Endodermal cell (in vitro differentiated cells): ENCODE data around the gene RABGAP1L. TPM values are rescaled to one million over a fixed set of nuclear protein-coding genes. Genes with fewer than 3 reads are reported as not detected.

Source experiments
- DNase-seq: peaks from one replicate; pipeline ENCODE4 v3.0.0-alpha.2; 2017
- H3K27ac ChIP-seq: 2 replicates; pipeline ENCODE4 v1.5.1; 2013; ENCODE audit warnings: mild to moderate bottlenecking, low read depth, low read length, moderate library complexity
- H3K27me3 ChIP-seq: 2 replicates; pipeline ENCODE4 v1.6.1; 2013; ENCODE audit warnings: mild to moderate bottlenecking, low read length, moderate library complexity; ENCODE audit not compliant: insufficient read depth, control insufficient read depth, poor library complexity, severe bottlenecking
- H3K36me3 ChIP-seq: 2 replicates; pipeline ENCODE4 v1.7.0; 2013; ENCODE audit warnings: mild to moderate bottlenecking, low read length, moderate library complexity; ENCODE audit not compliant: control insufficient read depth, insufficient read depth
- H3K4me1 ChIP-seq: one replicate; pipeline ENCODE4 v1.7.0; 2013; ENCODE audit warnings: low read length; ENCODE audit not compliant: control insufficient read depth, insufficient read depth
- H3K4me3 ChIP-seq: 2 replicates; pipeline ENCODE4 v1.5.1; 2013; ENCODE audit warnings: mild to moderate bottlenecking, low read length, moderate library complexity
- H3K9ac ChIP-seq: 2 replicates; pipeline ENCODE4 v1.6.1; 2013; ENCODE audit warnings: mild to moderate bottlenecking, low read length, moderate library complexity; ENCODE audit not compliant: poor library complexity, severe bottlenecking; ENCODE audit errors: extremely low read depth
- H3K9me3 ChIP-seq: 2 replicates; pipeline ENCODE4 v1.6.1; 2013; ENCODE audit warnings: mild to moderate bottlenecking, low read length, moderate library complexity; ENCODE audit not compliant: control insufficient read depth
- H3K27ac Mint-ChIP-seq: 2 replicates; pipeline ENCODE4 v1.8.0; 2020; ENCODE audit warnings: mixed read lengths
- H3K27me3 Mint-ChIP-seq: 2 replicates; pipeline ENCODE4 v1.8.0; 2021; ENCODE audit warnings: mild to moderate bottlenecking, mixed read lengths; ENCODE audit not compliant: insufficient read depth
- H3K36me3 Mint-ChIP-seq: 2 replicates; pipeline ENCODE4 v1.8.0; 2020; ENCODE audit warnings: low read depth, mixed read lengths
- H3K4me1 Mint-ChIP-seq: 2 replicates; pipeline ENCODE4 v1.8.0; 2020; ENCODE audit warnings: mixed read lengths
- H3K4me3 Mint-ChIP-seq: 2 replicates; pipeline ENCODE4 v1.8.0; 2020; ENCODE audit warnings: mild to moderate bottlenecking, moderate library complexity, mixed read lengths
- H3K9me3 Mint-ChIP-seq: 2 replicates; pipeline ENCODE4 v1.8.0; 2020; ENCODE audit warnings: mild to moderate bottlenecking, mixed read lengths
- CTCF ChIP-seq: fragments of 200-600 bp; sonication (generic); conservative IDR thresholded peaks from 2 replicates; pipeline ENCODE4 v1.5.0; 2021; ENCODE audit warnings: antibody characterized with exemption, mild to moderate bottlenecking
- WGBS, 2 experiments: methylation state at CpG; one replicate each; pipeline versions ENCODE4 v1.1.5 to v1.1.7; 2013; ENCODE audit warnings: missing lambda C conversion rate in 2 of 2, mixed read lengths in 1 of 2; ENCODE audit not compliant: insufficient coverage in 1 of 2, insufficient read length in 1 of 2; 5-methylcytosine and 5-hydroxymethylcytosine counted together
- total RNA-seq, 2 donors: library from RNA; stranded (reverse); fragmentation: NEBNext Ultra II Directional in 1 of 2; extraction: Animal tissue kit (Norgen Biotek cat#: 25700) in 1 of 2; gene quantifications; 2 replicates in 1 of 2; 3 replicates in 1 of 2; pipeline ENCODE4 v1.2.1, GENCODE V29; 2021

The RABGAP1L gene
- total RNA-seq, 2 donors from 2014 or later, result 32.5 to 36.9 TPM

DNA sequence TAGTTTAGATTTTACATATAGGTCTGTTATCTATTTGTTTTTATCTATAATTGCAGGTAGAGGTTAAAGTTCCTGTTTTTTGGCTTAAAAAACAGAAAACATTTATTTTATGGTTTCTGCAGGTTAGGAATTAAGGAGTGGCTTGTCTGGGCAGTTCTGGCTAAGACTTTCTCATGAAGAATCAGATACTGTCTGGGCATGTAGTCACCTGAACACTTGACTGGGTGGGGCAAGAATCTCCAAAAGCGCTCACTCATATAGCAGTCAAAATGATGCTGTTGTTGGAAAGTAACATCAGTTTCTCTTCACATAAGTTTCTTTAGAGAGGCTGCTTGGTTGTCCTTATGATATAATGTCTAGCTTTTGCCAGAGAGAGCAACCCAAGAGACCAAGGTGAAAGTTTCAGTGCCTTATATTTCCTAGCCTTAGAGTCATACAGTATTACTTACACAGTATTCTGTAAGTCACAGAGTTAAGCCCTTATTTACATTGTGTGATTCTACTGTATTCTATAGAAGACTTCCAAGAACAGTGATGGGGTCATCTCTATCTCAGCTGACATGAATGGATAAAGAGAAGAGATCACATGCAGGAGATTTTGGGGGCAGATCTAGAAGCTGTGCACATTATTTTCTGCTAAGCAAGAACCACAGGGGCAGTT is 163.0 kb downstream of the RABGAP1L start:
- no peaks in the 10 kb centered on the region for H3K27me3 Mint-ChIP-seq
- peaks cover 50% of the 10 kb centered on the region for H3K36me3 Mint-ChIP-seq
- peaks cover 75% of the 10 kb centered on the region for H3K9me3 Mint-ChIP-seq

DNA sequence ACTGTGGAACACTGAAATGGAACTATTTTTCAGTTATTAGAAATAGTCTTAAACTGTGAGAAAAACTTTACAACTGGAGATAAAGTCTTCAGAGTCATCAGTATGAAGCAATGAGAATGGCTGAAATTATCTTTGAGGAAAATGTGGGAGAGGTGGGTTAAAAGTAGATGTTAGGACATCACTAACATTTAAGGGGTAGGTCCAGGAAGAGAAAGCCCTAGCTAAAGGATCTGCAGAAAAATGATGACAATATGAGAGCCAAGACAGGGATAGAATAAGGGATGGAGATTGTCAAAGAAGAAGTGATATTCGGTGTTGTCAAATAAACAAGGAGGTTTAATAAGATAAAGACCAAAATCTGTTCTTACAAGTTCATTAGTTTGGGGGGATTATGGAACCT is 165.2 kb downstream of the RABGAP1L start:
- Histone ChIP-seq H3K4me1 (no peaks in the 10 kb centered on the region), H3K36me3 (peaks cover 12% of the 10 kb centered on the region), H3K9me3 (peaks cover 70% of the 10 kb centered on the region), H3K4me3 (no peak overlapping the region), H3K27ac (no peak overlapping the region), H3K9ac (no peak overlapping the region), H3K27me3 (no peaks in the 10 kb centered on the region)
- 92 to 100% methylated on average over 1 of the region's 1 CpG for WGBS, 2 experiments
- H3K4me3 Mint-ChIP-seq, result no peak overlapping the region
- no peak overlapping the region for H3K27ac Mint-ChIP-seq
- TF ChIP-seq CTCF, result no peak
- peaks cover 65% of the 10 kb centered on the region for H3K9me3 Mint-ChIP-seq
- no peaks in the 10 kb centered on the region for H3K4me1 Mint-ChIP-seq
- H3K27me3 Mint-ChIP-seq, result no peaks in the 10 kb centered on the region
- H3K36me3 Mint-ChIP-seq, result peaks cover 41% of the 10 kb centered on the region
- DNase-seq, result no peak

More for the DNA sequence above, 163.0 kb downstream of the RABGAP1L start:
- TF ChIP-seq CTCF, result no peak
- H3K4me1 Mint-ChIP-seq, result no peaks in the 10 kb centered on the region
- no peaks in the 10 kb centered on the region for H3K4me1 ChIP-seq
- no peak for DNase-seq
- 100% methylated on average over 1 of the region's 1 CpG; no CpG with 5 or more reads in 1 of the 2 experiments for WGBS, 2 experiments
- no peak overlapping the region for H3K27ac ChIP-seq
- H3K4me3 Mint-ChIP-seq, result no peak overlapping the region
- H3K9me3 ChIP-seq, result peaks cover 74% of the 10 kb centered on the region
- no peak overlapping the region for H3K9ac ChIP-seq
- H3K27me3 ChIP-seq, result no peaks in the 10 kb centered on the region
- no peak overlapping the region for H3K27ac Mint-ChIP-seq
- H3K4me3 ChIP-seq, result peak overlapping the region; percentile 17
- peaks cover 12% of the 10 kb centered on the region for H3K36me3 ChIP-seq

DNA sequence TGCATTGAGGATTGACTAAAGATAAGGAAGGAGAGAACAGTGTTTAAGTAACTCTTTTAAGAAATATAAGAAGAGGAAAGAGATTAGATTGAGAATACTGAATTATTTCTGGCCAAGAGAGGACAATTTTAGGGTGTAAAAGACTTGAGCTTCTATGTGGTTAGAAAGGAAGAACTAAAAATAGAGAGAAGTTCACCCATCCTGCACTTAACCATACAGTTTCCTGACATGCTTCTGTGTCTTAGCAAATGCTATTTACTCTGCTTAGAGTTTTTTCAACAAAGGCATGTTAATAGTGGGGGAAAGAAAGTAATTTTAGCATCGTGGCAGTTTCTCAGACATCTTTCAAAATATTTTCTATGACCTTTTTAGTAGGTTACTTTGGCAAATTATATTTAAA is 165.6 kb downstream of the RABGAP1L start:
- no peaks in the 10 kb centered on the region for H3K4me1 ChIP-seq
- TF ChIP-seq CTCF, result no peak
- H3K36me3 ChIP-seq, result peaks cover 12% of the 10 kb centered on the region
- H3K27me3 Mint-ChIP-seq, result no peaks in the 10 kb centered on the region
- 100% methylated on average over 1 of the region's 1 CpG; no CpG with 5 or more reads in 1 of the 2 experiments for whole genome bisulfite sequencing, 2 experiments
- H3K27ac ChIP-seq, result no peak overlapping the region
- H3K9me3 ChIP-seq, result peaks cover 66% of the 10 kb centered on the region
- H3K9me3 Mint-ChIP-seq, result peaks cover 60% of the 10 kb centered on the region
- no peak for DNase-seq
- no peak overlapping the region for H3K4me3 Mint-ChIP-seq
- no peak overlapping the region for H3K4me3 ChIP-seq
- H3K36me3 Mint-ChIP-seq, result peaks cover 38% of the 10 kb centered on the region
- H3K27me3 ChIP-seq, result no peaks in the 10 kb centered on the region
- H3K4me1 Mint-ChIP-seq, result no peaks in the 10 kb centered on the region
- H3K9ac ChIP-seq, result no peak overlapping the region
- no peak overlapping the region for H3K27ac Mint-ChIP-seq
